ENCODE results near the gene WDR45.

GRCh38 chrX:49030283-49030682, 49.4 kb downstream of the WDR45 start:
- TF ChIP-seq, protein P1, sequence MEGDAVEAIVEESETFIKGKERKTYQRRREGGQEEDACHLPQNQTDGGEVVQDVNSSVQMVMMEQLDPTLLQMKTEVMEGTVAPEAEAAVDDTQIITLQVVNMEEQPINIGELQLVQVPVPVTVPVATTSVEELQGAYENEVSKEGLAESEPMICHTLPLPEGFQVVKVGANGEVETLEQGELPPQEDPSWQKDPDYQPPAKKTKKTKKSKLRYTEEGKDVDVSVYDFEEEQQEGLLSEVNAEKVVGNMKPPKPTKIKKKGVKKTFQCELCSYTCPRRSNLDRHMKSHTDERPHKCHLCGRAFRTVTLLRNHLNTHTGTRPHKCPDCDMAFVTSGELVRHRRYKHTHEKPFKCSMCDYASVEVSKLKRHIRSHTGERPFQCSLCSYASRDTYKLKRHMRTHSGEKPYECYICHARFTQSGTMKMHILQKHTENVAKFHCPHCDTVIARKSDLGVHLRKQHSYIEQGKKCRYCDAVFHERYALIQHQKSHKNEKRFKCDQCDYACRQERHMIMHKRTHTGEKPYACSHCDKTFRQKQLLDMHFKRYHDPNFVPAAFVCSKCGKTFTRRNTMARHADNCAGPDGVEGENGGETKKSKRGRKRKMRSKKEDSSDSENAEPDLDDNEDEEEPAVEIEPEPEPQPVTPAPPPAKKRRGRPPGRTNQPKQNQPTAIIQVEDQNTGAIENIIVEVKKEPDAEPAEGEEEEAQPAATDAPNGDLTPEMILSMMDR (IDR thresholded peaks at IDR 0.05 in 2 of 3, conservative IDR thresholded peaks at IDR 0.05 in 1 of 3; ENCODE audit: control insufficient read depth in 2 of 3, extremely low read depth in 1 of 3, insufficient read depth in 1 of 3, low read depth in 3 of 3, low read length in 3 of 3), result no peak
- TF ChIP-seq RAD21 (IDR thresholded peaks at IDR 0.05; ENCODE audit: insufficient read depth, low read depth, low read length) (no peak), POLR2AphosphoS5 (IDR thresholded peaks at IDR 0.05; ENCODE audit: low read length) (no peak), BMI1 (IDR thresholded peaks at IDR 0.05; ENCODE audit: borderline replicate concordance) (no peak), ZNF274 (IDR thresholded peaks at IDR 0.05; ENCODE audit: insufficient read depth, insufficient read length) (no peak), ZBTB40 (IDR thresholded peaks at IDR 0.05; ENCODE audit: borderline replicate concordance) (no peak)

All from GM12878 (cell line).